ENCODE measurements around the gene SLC6A7.

Gene SLC6A7

DNA sequence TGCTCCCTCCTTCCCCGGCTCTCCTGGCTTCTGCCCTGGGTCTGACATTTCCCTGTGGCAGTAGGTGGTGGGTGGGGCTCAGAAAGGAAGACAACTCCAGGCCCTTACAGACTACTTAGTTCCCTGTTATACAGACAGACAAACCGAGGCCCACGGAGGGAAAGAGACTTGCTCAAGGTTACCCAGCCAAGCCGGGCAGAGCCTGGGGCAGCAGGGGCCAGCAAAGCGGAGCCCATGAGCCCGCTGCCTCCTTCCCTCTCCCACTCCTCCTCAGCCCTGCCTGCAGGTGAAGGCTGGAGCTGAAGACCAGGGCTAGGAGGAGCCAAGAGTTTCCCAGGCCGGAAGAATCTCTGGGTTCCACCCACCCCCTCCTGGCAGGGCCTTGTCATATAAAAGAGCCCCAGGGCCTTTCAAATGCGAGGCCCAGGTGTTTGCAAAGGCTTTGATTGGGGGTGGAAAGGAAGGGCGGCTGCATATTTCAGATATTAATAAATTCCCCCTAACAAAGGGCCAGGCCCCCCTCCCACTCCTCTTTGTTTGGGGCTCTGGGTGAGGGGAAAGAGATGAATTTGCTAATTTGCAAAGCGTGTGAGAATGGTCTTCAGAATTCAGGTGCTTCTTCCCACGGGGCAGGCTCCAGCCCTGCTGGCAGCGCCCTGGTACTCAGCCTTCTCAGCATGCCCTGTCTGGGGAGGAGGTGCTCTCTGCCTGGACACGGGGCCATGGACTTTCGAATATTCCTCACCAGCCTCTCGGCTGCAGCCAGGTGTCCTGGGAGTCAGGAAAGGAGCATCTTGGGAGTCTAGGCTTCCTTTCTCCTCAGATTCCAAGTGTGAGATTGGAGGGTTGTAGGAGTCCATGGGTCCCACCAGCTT, 21.5 kb downstream of the SLC6A7 start:
- Histone ChIP-seq H3K9ac (ENCODE audit: low read depth, low read length) (peak overlapping the region; percentile 6; the same call in 1 of the 2 replicates), H3K4me3 (ENCODE audit: low read length) (no peak overlapping the region), H3K9me3 (ENCODE audit: insufficient read depth, low read depth, low read length) (no peaks in the 10 kb centered on the region), H3K27me3 (ENCODE audit: insufficient read depth, low read length) (no peaks in the 10 kb centered on the region), H3K4me1 (ENCODE audit: insufficient read depth, low read length) (peaks cover 25% of the 10 kb centered on the region), H3K36me3 (ENCODE audit: insufficient read depth, low read length) (no peaks in the 10 kb centered on the region), H3K27ac (ENCODE audit: low read depth, low read length) (peak overlapping the region; percentile 41; the same call in 1 of the 2 replicates)
- 36% methylated on average over 12 of the region's 15 CpGs for WGBS

- H3K27me3 ChIP-seq (ENCODE audit: insufficient read depth, low read length): peaks cover 4% of the 10 kb centered on the region
- H3K9me3 ChIP-seq (ENCODE audit: insufficient read depth, low read depth, low read length): no peaks in the 10 kb centered on the region
- H3K4me3 ChIP-seq (ENCODE audit: low read length): no peak overlapping the region
- H3K9ac ChIP-seq (ENCODE audit: low read depth, low read length): no peak overlapping the region
- H3K36me3 ChIP-seq (ENCODE audit: insufficient read depth, low read length): no peaks in the 10 kb centered on the region
- WGBS: 75% methylated on average over 6 of the region's 6 CpGs
- peaks cover 25% of the 10 kb centered on the region for H3K4me1 ChIP-seq (ENCODE audit: insufficient read depth, low read length)
- no peak overlapping the region for H3K27ac ChIP-seq (ENCODE audit: low read depth, low read length)
Observed at GRCh38 chr5:150213530-150213929, 23.7 kb downstream of the SLC6A7 start.

DNA sequence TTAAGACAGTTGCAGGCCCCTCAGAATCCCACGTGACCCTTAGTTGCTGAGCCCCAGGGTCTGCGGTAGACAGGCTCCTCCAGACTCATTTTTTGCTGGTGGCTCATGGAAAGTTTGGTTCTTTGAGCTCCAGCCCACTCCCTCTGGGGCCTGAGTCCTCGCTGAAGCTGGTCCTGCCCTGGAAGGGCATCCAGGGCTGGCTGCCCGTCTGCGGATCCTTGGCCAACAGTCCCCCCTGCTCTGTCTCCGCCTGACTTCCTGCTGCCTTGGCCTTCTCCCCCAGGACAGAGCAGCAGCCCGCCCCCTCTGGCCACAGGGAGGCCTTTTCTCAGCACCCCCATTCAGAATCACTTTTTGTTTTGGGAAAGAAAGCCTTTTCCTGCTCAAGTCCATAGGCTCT, 24.4 kb downstream of the SLC6A7 start:
- 82% methylated on average over 7 of the region's 7 CpGs for WGBS
- Histone ChIP-seq H3K4me3 (ENCODE audit: low read length) (no peak overlapping the region), H3K9me3 (ENCODE audit: insufficient read depth, low read depth, low read length) (no peaks in the 10 kb centered on the region), H3K27me3 (ENCODE audit: insufficient read depth, low read length) (peaks cover 4% of the 10 kb centered on the region), H3K36me3 (ENCODE audit: insufficient read depth, low read length) (no peaks in the 10 kb centered on the region), H3K9ac (ENCODE audit: low read depth, low read length) (no peak overlapping the region), H3K4me1 (ENCODE audit: insufficient read depth, low read length) (peaks cover 18% of the 10 kb centered on the region), H3K27ac (ENCODE audit: low read depth, low read length) (no peak overlapping the region)

GRCh38 chr5:150215979-150216944, 26.4 kb downstream of the SLC6A7 start:
- WGBS: 75% methylated on average over 10 of the region's 10 CpGs
- Histone ChIP-seq H3K27me3 (ENCODE audit: insufficient read depth, low read length) (peaks cover 4% of the 10 kb centered on the region), H3K27ac (ENCODE audit: low read depth, low read length) (no peak overlapping the region), H3K9me3 (ENCODE audit: insufficient read depth, low read depth, low read length) (no peaks in the 10 kb centered on the region), H3K36me3 (ENCODE audit: insufficient read depth, low read length) (no peaks in the 10 kb centered on the region), H3K9ac (ENCODE audit: low read depth, low read length) (no peak overlapping the region), H3K4me1 (ENCODE audit: insufficient read depth, low read length) (peaks cover 16% of the 10 kb centered on the region), H3K4me3 (ENCODE audit: low read length) (no peak overlapping the region)

DNA sequence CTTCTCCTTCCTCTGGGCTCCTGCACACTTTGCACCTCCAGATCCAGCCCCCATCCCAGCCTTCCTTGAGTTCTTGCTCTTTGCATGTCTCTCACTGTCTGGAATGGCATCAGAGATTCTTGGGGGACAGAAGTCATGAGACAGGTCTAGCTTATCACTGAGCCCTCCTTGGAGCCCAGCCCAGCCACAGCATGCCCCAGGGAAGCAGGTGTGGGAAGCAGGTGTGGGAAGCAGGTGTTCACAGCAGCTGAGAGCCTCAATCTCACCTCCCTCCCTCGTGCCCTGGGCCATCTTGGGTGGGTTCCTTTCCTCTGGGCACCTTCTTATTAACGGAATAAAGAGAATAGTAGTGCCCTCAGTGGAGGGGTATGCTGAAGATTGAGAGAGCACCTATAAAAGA, 27.2 kb downstream of the SLC6A7 start:
- H3K27ac ChIP-seq (ENCODE audit: low read depth, low read length): no peak overlapping the region
- no peaks in the 10 kb centered on the region for H3K9me3 ChIP-seq (ENCODE audit: insufficient read depth, low read depth, low read length)
- no peak overlapping the region for H3K4me3 ChIP-seq (ENCODE audit: low read length)
- no peaks in the 10 kb centered on the region for H3K36me3 ChIP-seq (ENCODE audit: insufficient read depth, low read length)
- no peak overlapping the region for H3K9ac ChIP-seq (ENCODE audit: low read depth, low read length)
- WGBS: 85% methylated on average over 2 of the region's 2 CpGs
- peaks cover 4% of the 10 kb centered on the region for H3K27me3 ChIP-seq (ENCODE audit: insufficient read depth, low read length)
- peaks cover 8% of the 10 kb centered on the region for H3K4me1 ChIP-seq (ENCODE audit: insufficient read depth, low read length)

DNA sequence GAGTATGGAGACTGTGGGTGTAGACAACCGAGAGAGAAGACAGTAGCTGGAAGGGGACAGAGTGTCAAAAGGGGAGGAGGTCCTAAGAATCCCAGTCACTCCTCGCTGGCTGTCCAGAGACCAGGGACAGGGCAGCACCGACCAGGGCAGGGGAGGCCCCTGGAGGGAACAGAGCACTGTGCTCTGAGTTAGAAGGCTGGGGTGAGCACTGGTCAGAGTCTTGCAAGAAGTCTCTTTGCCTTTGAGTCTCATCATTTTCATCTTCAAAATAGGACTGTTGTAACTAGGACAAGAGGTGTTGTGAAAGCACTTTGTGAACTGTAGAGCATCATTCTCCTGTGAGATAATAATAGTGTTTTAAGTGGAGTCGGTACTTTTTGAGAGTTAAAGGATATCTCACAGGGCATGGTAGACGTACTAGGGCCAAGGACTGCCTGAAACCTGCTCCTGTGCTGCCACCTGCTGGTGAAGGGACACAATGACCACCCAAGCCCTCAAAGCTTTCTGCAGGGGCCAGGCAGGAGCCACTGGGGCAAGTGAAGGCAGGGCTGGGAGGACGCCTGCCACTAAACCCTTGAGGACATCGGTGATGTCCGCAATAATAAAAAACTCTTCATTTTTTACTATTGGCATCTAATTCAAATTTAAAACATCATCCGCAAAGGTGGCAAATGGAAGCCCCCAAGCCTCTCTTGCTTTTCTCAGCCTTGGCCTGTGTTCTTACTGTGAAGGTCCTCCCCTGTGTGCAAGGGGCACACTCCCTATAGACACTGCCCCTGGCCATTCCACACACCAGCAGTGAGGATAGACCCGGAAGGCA, 28.2 kb downstream of the SLC6A7 start:
- Histone ChIP-seq H3K27ac (ENCODE audit: low read depth, low read length) (no peak overlapping the region), H3K36me3 (ENCODE audit: insufficient read depth, low read length) (no peaks in the 10 kb centered on the region)

GRCh38 chr5:150218693-150219035, 28.8 kb downstream of the SLC6A7 start:
- Histone ChIP-seq H3K4me3 (ENCODE audit: low read length) (no peak overlapping the region), H3K27ac (ENCODE audit: low read depth, low read length) (no peak overlapping the region), H3K36me3 (ENCODE audit: insufficient read depth, low read length) (no peaks in the 10 kb centered on the region), H3K4me1 (ENCODE audit: insufficient read depth, low read length) (peaks cover 6% of the 10 kb centered on the region; the same call in 1 of the 2 replicates), H3K9ac (ENCODE audit: low read depth, low read length) (no peak overlapping the region), H3K27me3 (ENCODE audit: insufficient read depth, low read length) (peaks cover 4% of the 10 kb centered on the region), H3K9me3 (ENCODE audit: insufficient read depth, low read depth, low read length) (no peaks in the 10 kb centered on the region)
- WGBS: 94% methylated on average over 5 of the region's 5 CpGs

More for the DNA sequence above, 28.2 kb downstream of the SLC6A7 start:
- WGBS: 40% methylated on average over 10 of the region's 10 CpGs
- Histone ChIP-seq H3K27me3 (ENCODE audit: insufficient read depth, low read length) (peaks cover 4% of the 10 kb centered on the region), H3K9me3 (ENCODE audit: insufficient read depth, low read depth, low read length) (no peaks in the 10 kb centered on the region), H3K9ac (ENCODE audit: low read depth, low read length) (no peak overlapping the region), H3K4me1 (ENCODE audit: insufficient read depth, low read length) (peaks cover 6% of the 10 kb centered on the region; the same call in 1 of the 2 replicates), H3K4me3 (ENCODE audit: low read length) (no peak overlapping the region)

- Histone ChIP-seq H3K9ac (ENCODE audit: low read depth, low read length) (no peak overlapping the region), H3K27me3 (ENCODE audit: insufficient read depth, low read length) (peaks cover 4% of the 10 kb centered on the region), H3K27ac (ENCODE audit: low read depth, low read length) (no peak overlapping the region), H3K4me1 (ENCODE audit: insufficient read depth, low read length) (peaks cover 6% of the 10 kb centered on the region; the same call in 1 of the 2 replicates), H3K4me3 (ENCODE audit: low read length) (no peak overlapping the region), H3K36me3 (ENCODE audit: insufficient read depth, low read length) (no peaks in the 10 kb centered on the region), H3K9me3 (ENCODE audit: insufficient read depth, low read depth, low read length) (no peaks in the 10 kb centered on the region)
Observed at GRCh38 chr5:150219142-150219541, 29.3 kb downstream of the SLC6A7 start.

DNA sequence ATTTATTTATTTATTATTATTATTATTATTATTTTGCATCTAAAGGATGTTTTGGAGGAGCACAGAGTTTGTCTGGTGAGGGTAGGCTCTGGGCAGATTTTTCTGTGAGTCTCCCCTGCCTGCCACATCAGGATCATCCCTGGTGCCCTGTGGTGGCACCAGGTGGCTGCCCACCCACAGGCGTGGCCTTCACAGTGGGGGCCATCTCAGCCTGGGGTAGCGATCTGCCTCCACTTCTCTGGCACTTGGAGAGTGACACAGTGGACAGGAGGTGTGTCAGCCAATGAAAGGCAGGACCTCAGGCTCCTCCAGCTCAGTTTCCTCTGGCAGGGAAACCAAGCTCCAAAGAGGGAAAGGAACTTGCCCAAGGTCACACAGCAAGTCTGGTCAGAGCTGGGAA, 30.0 kb downstream of the SLC6A7 start:
- no peak overlapping the region for H3K9ac ChIP-seq (ENCODE audit: low read depth, low read length)
- H3K4me1 ChIP-seq (ENCODE audit: insufficient read depth, low read length): peaks cover 6% of the 10 kb centered on the region; the same call in 1 of the 2 replicates
- H3K27ac ChIP-seq (ENCODE audit: low read depth, low read length): no peak overlapping the region
- 88% methylated on average over 2 of the region's 2 CpGs for WGBS
- H3K36me3 ChIP-seq (ENCODE audit: insufficient read depth, low read length): no peaks in the 10 kb centered on the region
- no peak overlapping the region for H3K4me3 ChIP-seq (ENCODE audit: low read length)
- peaks cover 4% of the 10 kb centered on the region for H3K27me3 ChIP-seq (ENCODE audit: insufficient read depth, low read length)
- no peaks in the 10 kb centered on the region for H3K9me3 ChIP-seq (ENCODE audit: insufficient read depth, low read depth, low read length)

DNA sequence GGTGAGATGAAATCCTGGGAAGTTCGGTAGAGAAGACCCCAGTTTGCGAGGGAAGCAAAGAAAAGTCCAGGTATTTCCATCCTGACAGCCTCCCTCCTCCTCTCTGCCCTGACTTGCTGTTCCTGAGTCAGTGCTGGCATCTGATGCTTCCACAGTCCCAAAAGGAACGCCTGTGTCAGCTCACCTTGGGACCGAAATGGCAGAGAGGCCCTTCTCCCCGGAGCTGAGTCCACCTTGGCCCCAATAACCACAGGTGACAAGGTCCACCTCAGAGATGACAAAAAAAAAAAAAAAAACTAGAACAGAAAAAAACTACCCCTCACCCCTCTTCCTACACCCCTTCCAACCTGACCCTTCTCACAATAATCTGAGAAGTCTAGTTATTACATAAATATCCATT, 31.6 kb downstream of the SLC6A7 start:
- WGBS: 86% methylated on average over 5 of the region's 5 CpGs
- H3K27me3 ChIP-seq (ENCODE audit: insufficient read depth, low read length): peaks cover 4% of the 10 kb centered on the region
- H3K4me1 ChIP-seq (ENCODE audit: insufficient read depth, low read length): peaks cover 6% of the 10 kb centered on the region; the same call in 1 of the 2 replicates
- H3K9ac ChIP-seq (ENCODE audit: low read depth, low read length): no peak overlapping the region
- no peaks in the 10 kb centered on the region for H3K9me3 ChIP-seq (ENCODE audit: insufficient read depth, low read depth, low read length)
- no peak overlapping the region for H3K4me3 ChIP-seq (ENCODE audit: low read length)
- H3K27ac ChIP-seq (ENCODE audit: low read depth, low read length): no peak overlapping the region
- no peaks in the 10 kb centered on the region for H3K36me3 ChIP-seq (ENCODE audit: insufficient read depth, low read length)
